HG03097 (cell line): ENCODE measurements around the gene SEC11A.
"Not testable (repeated sequence)": the region's sequence is repeated elsewhere in the genome, so short reads cannot be mapped to it uniquely, and the experiment has no call there.

Experiments used
- ATAC-seq: cut with Tn5 transposase; IDR thresholded peaks from one replicate; pipeline ENCODE4 v1.9.1; 2021; ENCODE audit not compliant: unreplicated experiment, low FRiP score

Gene SEC11A

DNA sequence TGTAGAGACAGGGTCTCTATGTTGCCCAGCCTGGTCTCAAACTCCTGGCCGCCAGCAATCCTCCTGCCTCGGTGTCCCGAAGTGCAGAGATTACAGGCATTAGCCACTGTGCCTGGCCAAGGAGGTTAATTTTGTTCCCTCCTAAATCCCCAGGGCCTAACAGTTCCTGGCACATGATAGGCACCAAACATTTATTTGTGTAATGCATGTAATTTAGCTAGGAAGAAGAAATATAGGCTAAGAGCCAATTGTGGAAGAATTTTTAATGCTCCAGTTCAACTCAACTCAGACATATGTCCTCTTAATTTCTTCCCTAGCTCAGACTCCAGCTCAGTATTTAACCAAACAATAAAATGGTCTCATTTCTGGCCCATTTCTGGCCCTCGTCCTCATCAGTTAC, 24.8 kb upstream of the SEC11A start:
- ATAC-seq: no peak

DNA sequence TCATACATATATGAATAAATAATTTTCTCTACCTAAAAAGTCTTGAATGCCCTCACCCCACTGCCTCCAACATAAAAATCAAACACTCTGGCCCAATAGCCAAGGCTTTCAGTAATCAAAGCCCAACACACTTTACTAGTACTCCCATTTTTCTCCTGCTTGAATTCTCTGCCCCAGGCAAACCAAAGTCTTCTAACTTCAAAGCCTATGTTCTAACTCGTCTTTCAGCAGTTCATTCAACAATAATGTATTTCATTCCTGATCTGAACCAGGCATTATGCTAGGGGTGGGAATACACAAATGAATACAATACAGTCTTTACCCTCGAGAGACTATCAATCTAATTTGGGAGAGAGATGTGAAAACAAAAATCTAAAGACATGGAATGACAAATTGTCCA, 21.1 kb upstream of the SEC11A start:
- ATAC-seq: no peak

DNA sequence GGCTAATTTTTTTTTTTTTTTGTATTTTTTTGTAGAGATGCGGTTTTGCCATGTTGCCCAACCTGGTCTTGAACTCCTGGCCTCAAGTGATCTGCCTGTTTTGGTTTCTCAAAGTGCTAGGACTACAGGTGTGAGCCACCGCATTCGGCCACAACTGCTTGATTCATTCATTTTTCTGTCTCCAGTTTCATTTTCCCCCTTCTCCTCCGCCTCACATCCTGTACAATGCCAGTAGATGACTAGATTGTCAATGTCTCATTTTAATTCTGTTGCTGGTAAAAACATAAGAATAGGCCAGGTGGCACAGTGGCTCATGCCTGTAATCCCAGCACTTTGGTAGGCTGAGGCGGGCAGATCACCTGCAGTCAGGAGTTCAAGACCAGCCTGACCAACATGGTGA, 20.4 kb upstream of the SEC11A start:
- ATAC-seq: peak; percentile 49

DNA sequence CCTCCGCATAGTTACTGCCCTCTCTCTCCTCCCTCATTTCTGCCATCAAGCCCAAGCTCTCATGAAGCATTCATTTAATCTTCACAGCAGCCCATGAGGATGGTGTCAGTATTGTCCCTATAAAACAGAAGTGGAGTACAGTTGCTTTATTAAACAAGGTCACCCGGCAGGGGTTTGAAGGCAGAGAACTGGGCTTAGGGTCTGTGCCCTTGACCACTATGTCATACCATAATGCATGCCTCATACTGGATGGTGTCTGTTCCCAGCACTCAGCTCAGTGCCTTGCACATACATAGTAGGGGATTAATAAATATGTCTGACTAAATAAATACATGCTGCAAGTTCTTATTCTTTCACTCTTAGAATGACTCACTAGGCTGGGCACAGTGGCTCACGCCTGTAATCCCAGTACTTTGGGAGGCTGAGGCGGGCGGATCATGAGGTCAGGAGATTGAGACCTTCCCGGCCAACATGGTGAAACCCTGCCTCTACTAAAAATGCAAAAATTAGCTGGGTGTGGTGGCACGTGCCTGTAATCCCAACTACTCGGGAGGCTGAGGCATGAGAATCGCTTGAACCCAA, 19.6 kb upstream of the SEC11A start:
- ATAC-seq: peak; percentile 43

DNA sequence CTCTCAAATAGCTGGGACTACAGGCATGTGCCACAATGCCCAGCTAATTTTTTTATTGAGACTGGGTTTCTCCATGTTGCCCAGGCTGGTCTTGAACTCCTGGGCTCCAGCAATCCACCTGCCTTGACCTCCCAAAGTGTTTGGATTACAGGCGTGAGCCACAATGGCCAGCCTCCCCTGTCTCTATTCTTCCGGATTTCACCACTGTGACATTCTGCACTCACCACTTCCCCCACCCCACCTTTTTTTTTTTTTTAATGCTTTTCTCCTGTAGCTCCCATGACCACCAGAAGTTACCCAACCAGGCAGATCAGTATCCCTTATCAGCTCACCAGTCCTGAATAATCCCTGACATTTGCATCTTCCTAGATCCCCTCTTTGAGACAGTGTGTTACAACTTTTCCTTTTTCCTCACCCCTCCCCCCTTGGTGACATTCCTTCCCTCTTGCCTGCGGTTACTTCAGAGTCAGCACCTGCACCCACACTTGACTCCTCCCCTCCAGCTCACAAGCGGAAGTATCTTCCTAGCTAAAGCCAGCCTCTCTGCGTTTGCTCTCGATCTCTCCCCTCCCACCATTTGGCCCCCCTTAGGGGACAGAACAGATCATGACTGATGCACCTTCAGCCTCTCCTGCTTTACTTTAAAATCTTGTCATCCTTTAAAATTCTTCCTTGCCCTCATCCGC, 19.0 kb upstream of the SEC11A start:
- ATAC-seq: peak; percentile 63

DNA sequence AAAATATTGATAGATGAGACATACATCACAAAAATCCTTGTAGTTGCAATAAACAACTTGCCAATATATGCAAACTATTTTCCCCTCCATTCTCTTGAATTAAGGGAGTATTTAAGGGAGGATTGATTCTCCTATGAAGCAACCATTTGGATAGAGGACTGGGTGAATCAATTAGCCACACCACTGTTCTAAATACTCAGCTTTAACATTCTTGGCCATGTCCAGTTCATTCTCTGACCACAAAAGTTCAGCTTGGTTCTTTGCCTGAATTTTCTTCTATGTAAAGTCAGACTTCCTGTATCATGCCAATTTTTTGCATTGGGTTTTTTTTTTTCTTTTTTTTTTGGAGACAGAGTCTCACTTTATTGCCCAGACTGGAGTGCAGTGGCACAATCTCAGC, 15.8 kb upstream of the SEC11A start:
- ATAC-seq: no peak

DNA sequence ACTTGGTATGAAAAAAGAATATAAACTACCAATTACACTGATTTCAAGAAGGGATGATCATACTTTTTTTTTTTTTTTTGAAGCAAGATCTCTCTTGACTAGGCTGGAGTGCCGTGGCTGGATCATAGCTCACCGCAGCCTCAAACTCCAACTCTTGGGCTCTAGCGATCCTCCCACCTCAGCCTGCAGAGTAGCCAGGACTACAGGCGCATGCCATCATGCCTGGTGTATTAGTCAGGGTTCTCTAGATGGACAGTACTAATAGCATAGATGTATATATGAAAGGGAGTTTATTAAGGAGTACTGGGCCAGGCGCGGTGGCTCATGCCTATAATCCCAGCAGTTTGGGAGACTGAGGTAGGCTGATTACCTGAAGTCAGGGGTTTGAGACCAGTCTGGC, 11.5 kb upstream of the SEC11A start:
- ATAC-seq: no peak

DNA sequence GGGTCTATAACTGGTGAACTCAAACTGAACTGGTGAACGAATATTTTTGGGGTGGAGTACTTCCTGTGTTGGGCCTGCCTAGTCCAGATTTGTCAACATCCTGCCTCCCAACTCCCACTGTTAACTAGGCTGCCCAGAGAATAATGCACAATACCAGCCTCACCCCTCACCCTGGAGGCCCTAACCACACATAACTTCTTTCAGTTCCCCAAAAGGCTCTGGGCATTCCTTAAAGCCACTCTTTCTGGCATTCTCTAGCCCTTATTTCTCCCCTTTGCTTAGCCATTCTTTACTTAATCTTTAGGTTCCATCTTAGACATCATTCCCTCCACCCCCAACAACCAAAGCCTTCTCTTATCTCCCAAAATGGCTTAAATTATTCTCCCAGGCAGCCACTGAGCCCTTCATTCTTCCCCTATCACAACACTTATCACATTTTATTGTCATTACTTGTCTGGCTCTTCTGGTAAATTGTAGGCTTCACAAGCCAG, 9.1 kb upstream of the SEC11A start:
- ATAC-seq: peak; percentile 53

DNA sequence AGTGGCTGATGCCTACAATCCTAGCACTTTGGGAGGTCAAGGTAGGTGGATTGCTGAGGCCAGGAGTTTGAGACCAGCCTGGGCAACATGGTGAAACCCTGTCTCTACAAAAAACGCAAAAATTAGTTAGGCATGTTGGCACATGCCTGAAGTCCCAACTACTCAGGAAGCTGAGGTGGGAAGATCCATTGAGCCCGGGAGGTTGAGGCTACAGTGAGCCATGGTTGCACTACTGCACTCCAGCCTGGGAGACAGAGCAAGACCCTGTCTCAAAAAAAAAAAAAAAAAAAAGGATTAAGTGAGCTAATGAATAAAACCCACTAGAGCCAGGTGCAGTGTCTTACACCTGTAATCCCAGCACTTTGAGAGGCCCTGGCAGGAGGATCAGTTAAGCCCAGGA, 6.7 kb upstream of the SEC11A start:
- no peak for ATAC-seq

DNA sequence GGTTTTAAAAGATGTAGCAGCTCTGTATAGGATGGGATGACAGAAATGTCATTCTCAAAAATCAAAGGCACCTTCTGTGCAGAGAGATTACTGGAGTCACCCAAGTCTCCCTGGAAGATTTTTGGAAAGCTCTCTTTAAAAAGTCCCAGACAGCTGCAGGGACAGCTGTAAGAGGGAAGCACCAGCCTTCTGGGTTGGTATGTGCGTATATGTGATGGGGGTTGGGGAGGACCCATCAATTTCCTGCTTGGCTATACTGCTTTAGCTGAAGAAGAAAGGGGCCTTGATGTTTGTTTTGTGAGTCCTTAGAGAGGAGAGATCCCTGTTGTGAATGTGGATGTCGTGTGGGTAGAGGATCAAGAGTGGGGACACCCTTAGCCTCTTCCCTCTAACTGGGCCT, 5.4 kb upstream of the SEC11A start:
- ATAC-seq: no peak

DNA sequence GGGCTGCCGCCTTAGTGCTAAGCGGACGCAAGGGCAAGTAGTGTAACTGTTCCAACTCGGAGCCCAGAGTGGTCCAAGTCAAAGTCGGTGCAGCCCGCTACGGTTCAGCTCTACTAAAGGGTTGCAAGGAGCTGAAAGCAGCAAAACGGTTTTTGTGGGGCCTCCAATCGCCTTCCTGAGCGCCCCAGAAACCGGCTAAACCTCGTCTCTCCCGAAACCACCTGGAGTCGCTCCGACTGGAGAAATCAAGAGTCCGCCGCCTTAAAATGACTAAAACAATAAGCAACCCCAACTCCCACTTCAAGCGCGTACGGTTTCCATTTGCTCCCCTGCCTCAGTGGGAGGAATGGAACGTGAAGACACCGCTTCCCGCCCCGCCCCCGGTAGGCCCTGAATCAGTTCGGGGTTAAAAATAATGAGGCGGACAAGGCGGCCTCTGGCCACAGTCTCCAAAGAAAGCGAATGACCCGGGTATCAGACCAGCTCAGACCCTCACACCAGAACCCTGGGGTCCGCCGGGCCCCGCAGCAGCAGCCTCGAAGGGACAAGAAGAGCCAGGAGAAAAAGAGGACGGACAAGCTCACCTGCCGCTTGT, 401 bp downstream of the SEC11A start:
- peak; percentile 4 for ATAC-seq

DNA sequence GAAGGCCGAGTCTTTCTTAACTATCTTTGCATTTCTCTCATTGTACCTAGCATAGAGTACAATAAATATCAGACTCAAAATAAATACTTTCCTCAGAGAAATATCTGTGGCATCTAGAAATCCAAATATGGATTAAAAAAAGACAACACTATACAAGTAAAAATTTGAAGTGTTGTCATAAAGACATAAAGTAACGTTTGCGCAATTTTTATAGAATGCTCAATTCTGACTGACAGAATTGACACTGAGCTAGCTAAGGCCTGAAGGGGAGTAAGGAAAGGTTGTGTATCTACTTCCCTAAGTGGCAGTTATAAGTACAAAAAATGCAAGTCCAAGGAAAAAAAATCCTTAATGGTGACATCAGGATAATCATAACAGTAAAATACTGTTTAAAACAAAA, 1.1 kb downstream of the SEC11A start:
- no peak for ATAC-seq

DNA sequence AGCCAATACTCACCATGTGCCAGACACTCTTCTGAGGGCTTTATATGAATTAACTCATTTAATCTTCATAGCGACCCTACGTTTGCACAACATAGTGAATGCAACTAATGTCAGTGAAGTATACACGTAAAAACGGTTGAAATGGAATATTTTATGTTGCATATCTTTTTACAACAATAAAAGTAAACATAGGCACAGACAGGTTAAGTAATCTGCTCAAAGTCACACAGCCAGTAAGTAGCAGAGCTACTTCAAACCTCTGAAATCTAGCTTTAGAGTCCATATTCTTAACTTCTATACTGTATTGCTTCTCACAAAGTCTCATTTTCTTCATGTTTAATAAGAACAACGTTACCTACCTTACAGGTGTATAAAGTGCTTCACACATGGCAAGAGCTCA, 1.6 kb downstream of the SEC11A start:
- no peak for ATAC-seq

DNA sequence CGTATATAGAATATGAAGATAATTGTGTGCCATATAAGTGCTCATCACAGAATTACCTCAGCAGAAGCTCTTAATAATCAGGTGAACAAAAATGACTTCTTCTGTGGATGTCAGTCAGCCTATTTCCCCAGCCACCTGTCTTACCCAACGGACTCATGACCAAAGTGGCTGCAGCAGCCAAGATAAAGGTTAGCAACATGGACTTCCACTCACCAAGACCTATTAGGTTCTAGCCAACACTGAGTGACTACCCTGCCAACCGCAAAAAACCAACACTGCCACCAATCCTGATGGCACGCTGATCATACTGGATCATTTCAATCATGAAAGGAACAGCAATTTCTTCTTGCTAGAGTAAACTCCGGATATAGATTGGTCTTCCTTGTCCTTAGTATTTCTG, 12.1 kb downstream of the SEC11A start:
- ATAC-seq: no peak

DNA sequence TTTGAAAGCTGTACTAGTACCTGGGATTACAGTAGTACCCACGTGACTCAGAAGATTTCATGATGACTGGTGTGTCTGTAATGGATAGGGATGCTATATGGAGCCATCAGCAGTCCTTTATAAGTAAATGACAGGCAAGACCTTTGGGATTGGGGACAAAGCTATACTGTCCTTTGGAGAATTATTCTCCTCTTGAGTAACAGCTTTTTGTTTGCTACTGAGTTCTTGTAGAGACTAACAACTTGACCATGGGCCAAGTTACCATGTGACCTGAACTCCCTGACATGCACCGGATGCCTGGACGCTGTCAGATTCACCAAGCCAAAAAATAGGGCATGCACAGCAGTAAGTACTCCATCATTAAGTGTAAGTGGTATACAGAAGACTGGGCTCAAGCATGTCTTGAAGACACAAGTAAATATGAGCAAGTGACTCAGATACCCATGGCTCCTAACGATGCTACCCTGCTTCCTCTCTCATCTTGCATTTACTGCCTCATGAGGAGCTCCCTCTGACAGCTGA, 12.9 kb downstream of the SEC11A start:
- no peak for ATAC-seq

DNA sequence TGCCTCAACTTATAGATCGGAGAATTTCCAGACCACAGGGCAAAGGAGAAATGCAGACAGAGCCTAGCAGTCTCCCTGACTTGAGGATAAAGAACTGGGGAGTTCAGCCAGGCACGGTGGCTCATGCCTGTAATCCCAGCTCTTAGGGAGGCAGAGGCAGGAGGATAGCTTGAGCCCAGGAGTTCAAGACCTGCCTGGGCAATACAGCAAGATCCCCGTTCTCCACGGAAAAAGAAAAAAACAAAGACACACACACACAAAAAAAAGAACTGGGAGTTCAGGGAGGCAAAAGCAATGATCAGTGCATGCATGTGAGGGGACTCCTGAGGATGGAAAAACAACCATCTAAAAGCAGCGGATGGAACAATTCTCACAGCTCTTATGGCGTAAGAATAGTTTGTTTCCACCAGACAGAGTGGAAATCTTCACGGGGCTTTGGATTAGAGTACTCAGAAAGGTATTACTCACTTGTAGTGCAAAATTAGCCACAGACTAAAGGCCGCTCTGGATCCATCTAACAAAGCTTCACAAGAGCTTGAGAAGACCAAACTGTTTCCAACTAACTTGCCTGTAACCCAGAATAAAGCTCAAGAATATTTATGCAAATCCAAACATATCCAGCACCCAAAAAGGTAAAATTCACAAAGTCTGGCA, 16.3 kb downstream of the SEC11A start:
- ATAC-seq: no peak

DNA sequence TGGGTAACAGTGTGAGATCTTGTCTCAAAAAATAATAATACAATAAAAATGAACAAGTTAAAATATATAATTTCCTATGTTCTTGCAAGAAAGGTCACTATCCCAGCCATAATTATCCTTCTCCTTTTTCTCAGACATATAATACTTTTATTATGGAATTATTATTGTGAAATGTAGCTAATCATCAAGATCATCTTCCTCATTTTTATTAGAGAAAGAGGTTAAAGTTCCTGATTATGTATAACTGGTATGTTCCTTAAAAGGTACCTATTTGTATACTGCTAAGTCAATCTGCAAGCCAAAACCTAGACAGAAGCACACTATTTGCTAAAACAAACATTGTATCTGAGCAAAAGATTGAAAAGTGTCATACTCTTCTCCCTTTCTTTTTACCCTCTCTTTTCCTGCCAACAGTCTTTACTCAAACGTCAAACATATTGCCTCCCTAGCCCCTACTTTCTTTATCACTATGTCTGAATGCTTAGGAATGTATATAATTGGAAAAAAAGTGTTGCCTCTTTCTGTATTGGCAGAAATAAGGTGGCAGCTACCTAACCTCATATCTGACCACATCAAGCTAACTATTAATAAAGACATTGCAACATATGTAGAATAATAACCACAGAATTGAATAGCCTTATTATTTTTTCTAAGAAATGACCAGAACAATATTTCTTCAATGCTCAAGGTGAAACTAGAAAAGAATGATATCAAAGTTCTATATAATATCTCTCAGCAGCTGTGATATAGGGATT, 18.5 kb downstream of the SEC11A start:
- no peak for ATAC-seq

DNA sequence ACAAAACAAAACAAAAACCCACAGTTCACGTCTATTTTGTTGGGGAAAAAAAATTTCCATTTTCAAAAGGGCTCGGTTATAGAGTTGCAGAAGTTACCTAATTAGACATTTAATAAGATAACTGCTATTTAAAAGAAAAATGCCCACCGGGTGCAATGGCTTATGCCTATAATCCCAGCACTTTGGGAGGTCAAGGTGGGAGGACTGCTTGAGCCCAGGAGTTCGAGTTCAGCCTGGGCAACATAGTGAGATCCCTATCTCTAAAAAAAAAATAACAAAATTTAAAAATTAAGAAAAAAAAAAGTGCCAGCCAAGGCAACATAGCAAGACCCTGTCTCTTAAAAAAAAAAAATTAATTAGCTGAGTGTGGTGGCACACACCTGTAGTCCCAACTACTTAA, 19.2 kb downstream of the SEC11A start:
- ATAC-seq: no peak

DNA sequence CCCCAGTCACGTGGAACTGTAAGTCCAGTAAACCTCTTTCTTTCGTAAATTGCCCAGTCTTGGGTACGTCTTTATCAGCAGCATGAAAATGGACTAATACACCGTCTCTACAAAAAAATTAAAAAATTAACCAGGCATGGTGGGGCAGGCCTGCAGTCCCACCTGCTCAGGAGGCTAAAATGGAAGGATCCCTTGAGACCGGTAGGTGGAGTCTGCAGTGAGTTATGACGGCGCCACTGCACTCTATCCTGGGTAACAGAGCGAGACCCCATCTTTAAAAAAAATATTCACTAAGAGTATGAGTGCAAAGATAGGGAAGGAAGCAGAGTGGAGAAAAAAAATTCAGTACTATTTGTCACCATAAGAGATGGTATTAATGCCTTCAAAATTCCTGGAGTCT, 25.6 kb downstream of the SEC11A start:
- ATAC-seq: no peak

DNA sequence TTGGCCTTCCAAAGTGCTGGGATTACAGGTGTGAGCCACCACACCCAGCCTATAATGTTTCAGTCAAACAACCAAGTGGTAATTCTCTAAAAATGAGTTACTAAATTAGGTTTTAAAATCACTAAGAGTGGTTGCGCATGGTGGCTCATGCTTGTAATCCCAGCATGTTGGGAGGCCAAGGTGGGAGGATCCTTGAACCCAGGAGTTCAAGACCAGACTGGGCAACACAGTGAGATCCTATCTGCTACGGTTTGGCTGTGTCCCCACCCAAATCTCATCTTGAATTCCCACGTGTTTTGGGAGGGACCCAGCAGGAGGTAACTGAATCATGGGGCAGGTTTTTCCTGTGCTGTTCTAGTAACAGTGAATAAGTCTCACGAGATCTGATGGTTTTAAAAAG, 26.1 kb downstream of the SEC11A start:
- ATAC-seq: no peak

DNA sequence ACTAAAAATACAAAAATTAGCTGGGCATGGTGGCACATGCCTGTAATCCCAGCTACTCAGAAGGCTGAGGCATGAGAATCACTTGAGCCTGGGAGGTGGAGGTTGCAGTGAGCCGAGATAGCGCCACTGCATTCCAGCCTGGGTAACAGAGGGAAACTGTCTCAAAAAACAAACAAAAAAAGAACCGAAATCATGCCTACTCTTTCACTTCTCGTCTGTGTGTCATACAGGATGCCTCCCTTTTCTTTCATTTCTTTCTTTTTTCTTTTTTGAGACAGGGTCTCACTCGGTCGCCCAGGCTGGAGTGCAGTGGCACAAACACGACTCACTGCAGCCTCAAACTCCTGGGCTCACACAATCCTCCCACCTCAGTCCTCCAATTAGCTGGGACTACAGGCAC, 29.5 kb downstream of the SEC11A start:
- ATAC-seq: not testable (repeated sequence)
